Upper lobe of left lung (tissue), 4 donors: ENCODE results near the gene DUOX1.

Experiments
- POLR2A ChIP-seq, 4 donors: fragments of 450-650 bp; IDR thresholded peaks; one replicate each; pipeline ENCODE4 v1.5.1; 2016 to 2017; ENCODE audit warnings: antibody characterized with exemption in 4 of 4, mild to moderate bottlenecking in 2 of 4
- POLR2AphosphoS5 ChIP-seq, 2 donors: sonication (generic); formaldehyde crosslinking; IDR thresholded peaks; one replicate each; pipeline ENCODE4 v1.5.1; 2017; ENCODE audit warnings: antibody characterized with exemption in 2 of 2
- TF ChIP-seq, protein P1 (sequence below), 6 experiments: fragments of 450-650 bp in 4 of 6; fragments of 200-600 bp in 2 of 6; sonication (generic) in 2 of 6; IDR thresholded peaks; one replicate each; pipeline ENCODE4 v1.5.1; 2016 to 2019; ENCODE audit warnings: antibody characterized with exemption in 6 of 6

DNA sequence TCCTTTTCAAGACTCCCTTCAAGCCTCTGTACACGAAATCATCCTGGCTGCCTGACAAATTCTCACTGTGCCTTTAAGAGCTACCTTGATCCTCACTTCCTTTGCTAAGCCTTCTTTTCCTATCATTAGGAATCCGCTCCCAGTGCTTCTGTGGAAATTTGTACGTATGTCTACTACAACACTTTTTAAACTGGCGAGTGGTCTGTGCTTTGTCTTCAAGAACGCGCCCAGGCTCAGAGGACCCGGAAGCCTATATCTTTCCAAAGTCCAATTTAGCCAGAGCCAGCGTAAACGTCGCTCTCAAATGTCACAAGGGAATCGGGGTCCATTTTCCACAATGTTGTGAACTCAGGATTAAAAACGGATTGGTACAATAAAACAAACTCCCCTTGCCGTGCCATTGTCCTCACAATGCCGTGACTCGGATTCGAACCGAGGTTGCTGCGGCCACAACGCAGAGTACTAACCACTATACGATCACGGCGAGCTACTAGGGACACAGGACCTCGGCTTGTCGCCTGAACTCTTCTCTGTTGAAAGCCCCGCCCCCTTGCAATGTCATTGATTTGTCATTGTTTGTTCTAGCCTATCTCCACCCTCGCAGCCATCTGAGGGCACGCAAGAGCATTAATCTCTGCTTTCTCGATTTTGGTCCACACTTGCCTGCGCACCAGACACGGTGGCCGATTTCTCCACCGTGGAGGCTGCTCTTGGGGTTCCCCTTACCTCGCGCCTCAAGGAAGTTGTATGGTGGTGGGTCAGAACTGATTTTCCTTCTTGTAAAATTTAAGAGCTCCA lies 70.4 kb downstream of the DUOX1 start:
- TF ChIP-seq, protein P1, sequence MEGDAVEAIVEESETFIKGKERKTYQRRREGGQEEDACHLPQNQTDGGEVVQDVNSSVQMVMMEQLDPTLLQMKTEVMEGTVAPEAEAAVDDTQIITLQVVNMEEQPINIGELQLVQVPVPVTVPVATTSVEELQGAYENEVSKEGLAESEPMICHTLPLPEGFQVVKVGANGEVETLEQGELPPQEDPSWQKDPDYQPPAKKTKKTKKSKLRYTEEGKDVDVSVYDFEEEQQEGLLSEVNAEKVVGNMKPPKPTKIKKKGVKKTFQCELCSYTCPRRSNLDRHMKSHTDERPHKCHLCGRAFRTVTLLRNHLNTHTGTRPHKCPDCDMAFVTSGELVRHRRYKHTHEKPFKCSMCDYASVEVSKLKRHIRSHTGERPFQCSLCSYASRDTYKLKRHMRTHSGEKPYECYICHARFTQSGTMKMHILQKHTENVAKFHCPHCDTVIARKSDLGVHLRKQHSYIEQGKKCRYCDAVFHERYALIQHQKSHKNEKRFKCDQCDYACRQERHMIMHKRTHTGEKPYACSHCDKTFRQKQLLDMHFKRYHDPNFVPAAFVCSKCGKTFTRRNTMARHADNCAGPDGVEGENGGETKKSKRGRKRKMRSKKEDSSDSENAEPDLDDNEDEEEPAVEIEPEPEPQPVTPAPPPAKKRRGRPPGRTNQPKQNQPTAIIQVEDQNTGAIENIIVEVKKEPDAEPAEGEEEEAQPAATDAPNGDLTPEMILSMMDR (IDR thresholded peaks at IDR 0.05) = peak in 2 of 6 experiments; percentile 5 to 18
- peak; percentile 92 to 95 for TF ChIP-seq POLR2AphosphoS5 (IDR thresholded peaks at IDR 0.05)
- TF ChIP-seq POLR2A (IDR thresholded peaks at IDR 0.05) = peak; percentile 49 to 92 (median 76)
